ENCODE data around the gene HJURP.

- TF ChIP-seq ZFX (IDR thresholded peaks at IDR 0.05; ENCODE audit: borderline replicate concordance) (no peak), CTCF (IDR thresholded peaks at IDR 0.05) (no peak)
Observed at GRCh38 chr2:233801357-233802131, 52.8 kb downstream of the HJURP start.
